KMS-11 (cell line): Measurements from ENCODE around the gene TM7SF2.

Experiments used
- H2AFZ ChIP-seq: fragments of 200-600 bp; sonication (generic); 2 replicates; pipeline ENCODE4 v1.6.1; 2016; ENCODE audit warnings: antibody characterized with exemption, mixed run types, low read depth
- H3K27ac ChIP-seq: fragments of 200-600 bp; sonication (generic); 2 replicates; pipeline ENCODE4 v1.6.1; 2016; ENCODE audit warnings: mild to moderate bottlenecking, mixed run types
- H3K27me3 ChIP-seq: fragments of 200-600 bp; sonication (generic); 2 replicates; pipeline ENCODE4 v1.6.1; 2017; ENCODE audit warnings: mild to moderate bottlenecking, low read depth, mixed run types, moderate library complexity; ENCODE audit not compliant: insufficient read depth
- H3K36me3 ChIP-seq: fragments of 200-600 bp; sonication (generic); 2 replicates; pipeline ENCODE4 v1.6.1; 2017; ENCODE audit warnings: mild to moderate bottlenecking, mixed run types; ENCODE audit not compliant: insufficient read depth
- H3K4me1 ChIP-seq: fragments of 200-600 bp; sonication (generic); 2 replicates; pipeline ENCODE4 v1.6.1; 2016; ENCODE audit warnings: mild to moderate bottlenecking, low read depth, mixed run types; ENCODE audit not compliant: poor library complexity, severe bottlenecking
- H3K4me2 ChIP-seq: fragments of 200-600 bp; sonication (generic); 2 replicates; pipeline ENCODE4 v1.7.0; 2016; ENCODE audit warnings: mild to moderate bottlenecking, mixed run types
- H3K4me3 ChIP-seq: fragments of 200-600 bp; sonication (generic); IDR thresholded peaks from 2 replicates; pipeline ENCODE4 v1.6.1; 2017; ENCODE audit warnings: low read depth, low read length, mixed read lengths; ENCODE audit not compliant: insufficient read depth
- H3K79me2 ChIP-seq: fragments of 200-600 bp; sonication (generic); 2 replicates; pipeline ENCODE4 v1.6.1; 2016; ENCODE audit warnings: low read depth, mixed run types; ENCODE audit not compliant: insufficient read depth
- H3K9ac ChIP-seq: fragments of 200-600 bp; sonication (generic); 2 replicates; pipeline ENCODE4 v1.6.1; 2016; ENCODE audit warnings: mild to moderate bottlenecking, mixed run types
- H4K20me1 ChIP-seq: fragments of 200-600 bp; sonication (generic); 2 replicates; pipeline ENCODE4 v1.6.1; 2016; ENCODE audit warnings: mild to moderate bottlenecking, mixed run types; ENCODE audit not compliant: insufficient read depth
- TF ChIP-seq, protein P1 (sequence below): fragments of 200-600 bp; sonication (generic); conservative IDR thresholded peaks from 2 replicates; pipeline ENCODE4 v1.6.1; 2017; ENCODE audit warnings: low read depth, mild to moderate bottlenecking, antibody characterized with exemption, low read length, moderate library complexity, mixed read lengths

The TM7SF2 gene

DNA sequence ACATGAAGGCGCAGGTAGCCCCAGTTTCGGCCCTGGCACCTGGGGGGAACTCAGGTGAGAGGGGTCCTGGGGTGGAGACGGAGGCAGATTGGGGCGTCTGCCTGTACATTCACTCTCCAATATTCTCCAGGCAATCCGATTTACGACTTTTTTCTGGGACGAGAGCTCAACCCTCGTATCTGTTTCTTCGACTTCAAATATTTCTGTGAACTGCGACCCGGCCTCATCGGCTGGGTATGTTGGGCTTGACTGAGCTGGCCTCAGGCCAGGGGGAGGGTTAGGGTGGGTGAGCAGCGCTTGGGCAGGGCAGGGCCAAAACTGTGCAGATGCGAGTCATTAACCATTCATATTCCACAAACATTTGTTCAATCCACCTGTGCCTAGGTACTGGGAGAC is 1.7 kb downstream of the TM7SF2 start:
- Histone ChIP-seq H3K4me3 (no peak overlapping the region), H3K9ac (no peak overlapping the region), H2AFZ (no peak overlapping the region), H3K36me3 (no peaks in the 10 kb centered on the region), H3K27ac (no peak overlapping the region), H3K79me2 (peaks cover 19% of the 10 kb centered on the region), H3K27me3 (no peaks in the 10 kb centered on the region), H3K4me2 (no peak overlapping the region; the same call in 1 of the 2 replicates), H4K20me1 (no peaks in the 10 kb centered on the region), H3K4me1 (peaks cover 41% of the 10 kb centered on the region)
- TF ChIP-seq, protein P1, sequence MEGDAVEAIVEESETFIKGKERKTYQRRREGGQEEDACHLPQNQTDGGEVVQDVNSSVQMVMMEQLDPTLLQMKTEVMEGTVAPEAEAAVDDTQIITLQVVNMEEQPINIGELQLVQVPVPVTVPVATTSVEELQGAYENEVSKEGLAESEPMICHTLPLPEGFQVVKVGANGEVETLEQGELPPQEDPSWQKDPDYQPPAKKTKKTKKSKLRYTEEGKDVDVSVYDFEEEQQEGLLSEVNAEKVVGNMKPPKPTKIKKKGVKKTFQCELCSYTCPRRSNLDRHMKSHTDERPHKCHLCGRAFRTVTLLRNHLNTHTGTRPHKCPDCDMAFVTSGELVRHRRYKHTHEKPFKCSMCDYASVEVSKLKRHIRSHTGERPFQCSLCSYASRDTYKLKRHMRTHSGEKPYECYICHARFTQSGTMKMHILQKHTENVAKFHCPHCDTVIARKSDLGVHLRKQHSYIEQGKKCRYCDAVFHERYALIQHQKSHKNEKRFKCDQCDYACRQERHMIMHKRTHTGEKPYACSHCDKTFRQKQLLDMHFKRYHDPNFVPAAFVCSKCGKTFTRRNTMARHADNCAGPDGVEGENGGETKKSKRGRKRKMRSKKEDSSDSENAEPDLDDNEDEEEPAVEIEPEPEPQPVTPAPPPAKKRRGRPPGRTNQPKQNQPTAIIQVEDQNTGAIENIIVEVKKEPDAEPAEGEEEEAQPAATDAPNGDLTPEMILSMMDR, result no peak

- H3K9ac ChIP-seq, result no peak overlapping the region
- TF ChIP-seq, protein P1, result no peak
- H3K27me3 ChIP-seq, result no peaks in the 10 kb centered on the region
- no peak overlapping the region for H3K4me2 ChIP-seq
- peaks cover 41% of the 10 kb centered on the region for H3K4me1 ChIP-seq
- H2AFZ ChIP-seq, result no peak overlapping the region
- no peak overlapping the region for H3K4me3 ChIP-seq
- H3K36me3 ChIP-seq, result no peaks in the 10 kb centered on the region
- no peak overlapping the region for H3K27ac ChIP-seq
- H4K20me1 ChIP-seq, result no peaks in the 10 kb centered on the region
- peaks cover 19% of the 10 kb centered on the region for H3K79me2 ChIP-seq
Observed at GRCh38 chr11:65113839-65114238, 2.2 kb downstream of the TM7SF2 start.

- Histone ChIP-seq H3K4me2 (no peak overlapping the region), H3K27me3 (no peaks in the 10 kb centered on the region), H3K4me1 (peaks cover 49% of the 10 kb centered on the region), H3K79me2 (peaks cover 27% of the 10 kb centered on the region), H3K4me3 (no peak overlapping the region), H2AFZ (no peak overlapping the region), H4K20me1 (no peaks in the 10 kb centered on the region), H3K27ac (no peak overlapping the region), H3K36me3 (no peaks in the 10 kb centered on the region), H3K9ac (no peak overlapping the region)
- TF ChIP-seq, protein P1, result no peak
Observed at GRCh38 chr11:65114538-65115171, 3.0 kb downstream of the TM7SF2 start.

GRCh38 chr11:65115361-65116082 is 3.9 kb downstream of the TM7SF2 start:
- TF ChIP-seq, protein P1, result no peak
- peaks cover 36% of the 10 kb centered on the region for H3K79me2 ChIP-seq
- H3K27me3 ChIP-seq, result no peaks in the 10 kb centered on the region
- H3K9ac ChIP-seq, result no peak overlapping the region
- no peaks in the 10 kb centered on the region for H4K20me1 ChIP-seq
- no peaks in the 10 kb centered on the region for H3K36me3 ChIP-seq
- peaks cover 50% of the 10 kb centered on the region for H3K4me1 ChIP-seq
- peak overlapping the region; percentile 89 for H3K4me2 ChIP-seq
- H3K27ac ChIP-seq, result peak overlapping the region; percentile 99; the same call in 1 of the 2 replicates
- no peak overlapping the region for H3K4me3 ChIP-seq
- H2AFZ ChIP-seq, result no peak overlapping the region
